Stomach smooth muscle (tissue), 2 donors: ENCODE results near the gene CACNA2D1.

ENCODE experiments used
- H3K27ac ChIP-seq: one replicate; pipeline ENCODE4 v1.7.0; 2013; ENCODE audit warnings: mild to moderate bottlenecking, low read length, inconsistent platforms
- H3K27me3 ChIP-seq, 2 donors: one replicate each; pipeline ENCODE4 v1.7.0; 2013; ENCODE audit warnings: low read length in 2 of 2; ENCODE audit not compliant: insufficient read depth in 2 of 2, control insufficient read depth in 1 of 2
- H3K36me3 ChIP-seq, 2 donors: one replicate each; pipeline ENCODE4 v1.7.0; 2013; ENCODE audit warnings: low read length in 2 of 2; ENCODE audit not compliant: control insufficient read depth in 2 of 2, insufficient read depth in 2 of 2
- H3K4me1 ChIP-seq: one replicate; pipeline ENCODE4 v1.7.0; 2013; ENCODE audit warnings: low read length; ENCODE audit not compliant: control insufficient read depth, insufficient read depth
- H3K4me3 ChIP-seq, 2 donors: one replicate each; pipeline ENCODE4 v1.7.0; 2013; ENCODE audit warnings: low read length in 2 of 2
- H3K9ac ChIP-seq, 2 donors: one replicate each; pipeline ENCODE4 v1.7.0; 2013; ENCODE audit warnings: low read length in 2 of 2, mild to moderate bottlenecking in 1 of 2
- H3K9me3 ChIP-seq, 2 donors: one replicate each; pipeline ENCODE4 v1.7.0; 2013; ENCODE audit warnings: low read length in 2 of 2; ENCODE audit not compliant: control insufficient read depth in 2 of 2
- donor health status: healthy.
- donor health status: Pancreatic carcinoma.

Gene CACNA2D1

DNA sequence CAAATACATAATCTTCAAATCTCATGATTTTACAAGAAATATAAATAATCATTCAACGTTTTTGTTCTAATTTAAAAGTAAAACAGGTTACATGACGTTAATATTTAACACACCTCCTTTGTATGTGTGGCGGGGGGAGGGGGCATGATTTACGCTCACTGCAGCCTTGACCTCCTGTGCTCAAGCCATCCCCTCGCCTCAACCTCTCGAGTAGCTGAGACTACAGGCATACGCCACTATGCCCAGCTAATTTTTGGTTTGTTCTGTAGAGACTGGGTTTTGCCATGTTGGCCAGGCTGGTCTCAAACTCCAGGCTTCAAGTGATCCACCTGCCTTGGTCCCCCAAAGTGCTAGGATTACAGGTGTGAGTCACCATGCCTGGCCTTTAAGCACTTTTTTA lies 7.2 kb upstream of the CACNA2D1 start:
- Histone ChIP-seq H3K4me3 (no peak overlapping the region), H3K9me3 (no peaks in the 10 kb centered on the region), H3K9ac (no peak overlapping the region), H3K27ac (no peak overlapping the region), H3K36me3 (no peaks in the 10 kb centered on the region), H3K27me3 (no peaks in the 10 kb centered on the region), H3K4me1 (no peaks in the 10 kb centered on the region)

DNA sequence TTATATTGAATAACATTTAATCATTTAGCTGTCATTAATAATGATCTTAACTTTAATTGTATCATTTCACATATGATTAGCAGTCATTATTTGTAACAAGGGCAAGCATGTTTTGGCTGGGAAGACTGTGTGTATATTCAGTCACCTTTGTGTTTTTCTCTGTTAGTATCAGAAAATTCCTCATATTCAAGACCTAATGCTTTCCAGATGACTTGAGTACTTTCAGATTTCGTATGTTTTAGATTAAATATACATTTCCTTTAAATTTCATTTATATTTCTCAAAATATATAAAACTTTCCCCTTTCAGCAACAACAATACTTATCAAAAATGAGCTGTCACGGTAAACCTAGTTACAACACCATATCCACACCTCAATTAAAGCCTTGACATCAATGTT lies 6.3 kb upstream of the CACNA2D1 start:
- no peak overlapping the region for H3K9ac ChIP-seq

DNA sequence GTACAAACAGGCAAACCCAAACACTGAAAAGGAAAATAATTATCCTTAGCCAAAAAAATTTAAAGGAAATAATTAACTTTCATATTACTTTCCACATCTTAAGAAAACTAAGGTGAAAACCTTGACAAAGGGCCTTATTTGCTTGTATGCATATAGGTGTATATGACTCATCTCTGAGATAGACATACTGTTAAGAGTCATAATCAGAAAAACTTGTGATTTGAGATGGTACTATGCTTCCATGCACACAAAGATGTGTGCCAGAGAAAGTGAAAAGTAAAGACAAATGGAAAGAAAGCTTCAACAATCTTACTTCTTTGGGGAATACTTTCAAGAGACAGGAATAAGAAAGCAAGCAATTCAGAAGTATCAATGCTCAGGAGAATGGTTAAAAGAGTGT lies 3.3 kb upstream of the CACNA2D1 start:
- no peaks in the 10 kb centered on the region for H3K27me3 ChIP-seq
- no peaks in the 10 kb centered on the region for H3K9me3 ChIP-seq
- no peak overlapping the region for H3K9ac ChIP-seq
- no peaks in the 10 kb centered on the region for H3K36me3 ChIP-seq
- no peak overlapping the region for H3K27ac ChIP-seq
- no peak overlapping the region for H3K4me3 ChIP-seq
- peaks cover 5% of the 10 kb centered on the region for H3K4me1 ChIP-seq

More for the DNA sequence above, 6.3 kb upstream of the CACNA2D1 start:
- no peak overlapping the region for H3K4me3 ChIP-seq
- H3K27ac ChIP-seq, result no peak overlapping the region
- H3K9me3 ChIP-seq, result no peaks in the 10 kb centered on the region
- no peaks in the 10 kb centered on the region for H3K36me3 ChIP-seq
- no peaks in the 10 kb centered on the region for H3K27me3 ChIP-seq
- H3K4me1 ChIP-seq, result no peaks in the 10 kb centered on the region

DNA sequence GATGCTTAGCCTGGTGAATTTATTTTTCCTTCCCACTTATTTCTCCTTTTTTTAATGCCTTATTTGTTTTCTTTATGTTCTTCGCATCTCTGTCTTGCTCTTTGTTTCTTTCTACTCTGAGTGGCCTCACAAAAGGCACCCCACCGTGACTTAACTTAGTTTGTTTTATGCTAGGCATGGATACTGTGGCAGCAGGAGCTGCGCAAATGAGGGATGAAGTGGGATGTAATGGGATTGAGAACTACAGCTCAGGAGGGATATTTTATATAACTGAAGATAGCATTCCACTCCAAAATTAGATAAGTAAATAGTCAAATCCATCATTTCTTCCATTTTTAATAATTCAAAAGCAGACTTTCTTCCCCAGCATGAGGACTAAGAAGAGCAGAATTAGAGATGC lies 1.7 kb upstream of the CACNA2D1 start:
- Histone ChIP-seq H3K9me3 (no peaks in the 10 kb centered on the region), H3K9ac (no peak overlapping the region), H3K36me3 (no peaks in the 10 kb centered on the region), H3K27ac (no peak overlapping the region), H3K4me1 (peaks cover 5% of the 10 kb centered on the region), H3K27me3 (no peaks in the 10 kb centered on the region), H3K4me3 (no peak overlapping the region)

DNA sequence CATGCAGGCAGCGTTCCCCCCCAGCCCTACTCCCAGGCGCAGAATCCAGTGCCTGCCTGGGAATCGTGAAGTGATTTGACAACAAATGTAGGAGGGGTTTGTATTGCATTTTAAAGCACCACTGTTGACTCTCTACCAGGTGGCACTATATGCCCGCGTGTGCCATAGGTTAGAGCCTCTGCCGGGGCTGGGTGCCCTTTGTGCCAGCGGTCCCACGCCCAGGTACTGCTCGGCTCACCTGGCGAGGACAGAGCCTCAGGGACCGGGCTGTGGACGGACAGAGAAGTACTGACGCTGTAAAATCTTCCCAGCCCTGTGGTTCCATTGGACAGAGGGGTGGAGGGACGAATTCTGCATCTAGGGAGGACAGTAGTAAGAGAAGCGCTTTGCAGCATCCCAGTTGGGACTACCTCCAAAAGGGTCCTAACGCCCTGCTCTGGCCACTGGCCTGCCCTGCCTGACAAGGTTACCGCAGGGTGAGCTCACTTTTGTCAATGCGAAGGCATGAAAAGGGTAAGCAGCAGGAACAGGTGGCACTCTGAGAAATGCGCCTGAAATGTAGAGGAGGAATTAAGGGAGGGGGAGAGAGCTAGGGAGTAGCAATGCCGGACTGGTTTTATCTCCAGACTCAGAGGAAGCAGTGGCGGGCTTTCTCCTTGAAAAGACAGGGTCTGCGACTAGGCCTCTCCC lies 788 bp upstream of the CACNA2D1 start:
- H3K4me1 ChIP-seq, result peaks cover 5% of the 10 kb centered on the region
- peak overlapping the region; percentile 65 to 80 for H3K4me3 ChIP-seq
- peak overlapping the region; percentile 42 for H3K27ac ChIP-seq
- no peaks in the 10 kb centered on the region for H3K36me3 ChIP-seq
- no peaks in the 10 kb centered on the region for H3K9me3 ChIP-seq
- peak overlapping the region; percentile 53 to 64 for H3K9ac ChIP-seq
- no peaks in the 10 kb centered on the region for H3K27me3 ChIP-seq

DNA sequence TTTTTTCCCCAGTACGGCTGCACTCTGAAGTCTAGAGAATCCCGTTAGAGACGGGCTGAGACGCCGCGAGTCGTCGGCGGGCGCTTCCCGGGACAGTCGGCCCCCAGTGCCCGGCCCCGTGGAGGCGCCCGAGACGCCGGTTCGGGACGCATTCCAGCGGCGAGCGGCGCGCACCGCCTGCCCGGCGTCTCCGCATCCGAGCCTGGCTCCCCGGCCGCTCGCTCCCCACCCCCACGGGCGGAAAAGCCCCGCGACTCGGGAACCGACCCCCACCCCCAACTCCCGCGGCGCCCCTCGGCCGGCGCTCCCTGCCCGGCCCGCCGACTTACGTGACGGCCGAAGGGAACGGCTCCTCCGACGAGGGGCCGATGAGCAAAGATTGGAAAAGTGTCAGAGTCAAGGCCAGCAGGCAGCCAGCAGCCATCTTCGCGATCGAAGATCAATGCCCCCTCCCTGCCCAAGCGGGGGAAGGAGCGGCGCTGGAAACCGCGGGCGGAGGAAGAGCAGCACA lies 486 bp downstream of the CACNA2D1 start:
- peak overlapping the region; percentile 80 to 98 for H3K4me3 ChIP-seq
- H3K4me1 ChIP-seq, result peaks cover 5% of the 10 kb centered on the region
- H3K9ac ChIP-seq, result peak overlapping the region; percentile 69 to 91
- H3K27ac ChIP-seq, result peak overlapping the region; percentile 73
- no peaks in the 10 kb centered on the region for H3K27me3 ChIP-seq
- no peaks in the 10 kb centered on the region for H3K9me3 ChIP-seq
- H3K36me3 ChIP-seq, result no peaks in the 10 kb centered on the region

DNA sequence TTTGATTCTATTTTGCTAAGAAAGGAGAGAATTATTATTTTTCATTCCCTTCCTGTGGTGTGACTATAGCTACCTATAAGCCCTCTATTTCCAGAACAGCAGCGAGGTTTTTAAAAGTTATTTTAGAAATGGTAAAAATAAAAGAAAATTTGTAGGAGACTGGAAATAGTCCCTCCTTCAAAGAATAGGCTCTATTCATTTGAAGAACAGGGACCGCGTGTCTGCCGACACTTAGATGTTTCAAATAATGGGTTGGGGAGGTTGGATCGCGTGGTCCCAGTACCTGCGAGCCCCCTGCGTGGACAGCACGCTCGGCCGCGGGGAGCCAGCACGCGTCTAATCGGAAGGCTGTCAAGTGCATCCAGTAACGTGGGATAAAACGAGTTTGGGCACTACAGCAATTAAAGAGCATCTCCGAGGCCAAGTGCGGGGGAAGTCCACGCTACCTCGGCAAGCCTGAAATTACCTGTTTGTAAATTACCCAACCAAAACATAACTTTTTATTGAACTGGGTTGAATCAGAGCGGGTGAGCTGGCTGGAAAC lies 1.0 kb downstream of the CACNA2D1 start:
- no peaks in the 10 kb centered on the region for H3K36me3 ChIP-seq
- H3K4me3 ChIP-seq, result peak overlapping the region; percentile 80 to 98
- H3K9ac ChIP-seq, result peak overlapping the region; percentile 69 to 91
- H3K27ac ChIP-seq, result peak overlapping the region; percentile 73
- H3K4me1 ChIP-seq, result peaks cover 5% of the 10 kb centered on the region
- no peaks in the 10 kb centered on the region for H3K27me3 ChIP-seq
- H3K9me3 ChIP-seq, result no peaks in the 10 kb centered on the region

DNA sequence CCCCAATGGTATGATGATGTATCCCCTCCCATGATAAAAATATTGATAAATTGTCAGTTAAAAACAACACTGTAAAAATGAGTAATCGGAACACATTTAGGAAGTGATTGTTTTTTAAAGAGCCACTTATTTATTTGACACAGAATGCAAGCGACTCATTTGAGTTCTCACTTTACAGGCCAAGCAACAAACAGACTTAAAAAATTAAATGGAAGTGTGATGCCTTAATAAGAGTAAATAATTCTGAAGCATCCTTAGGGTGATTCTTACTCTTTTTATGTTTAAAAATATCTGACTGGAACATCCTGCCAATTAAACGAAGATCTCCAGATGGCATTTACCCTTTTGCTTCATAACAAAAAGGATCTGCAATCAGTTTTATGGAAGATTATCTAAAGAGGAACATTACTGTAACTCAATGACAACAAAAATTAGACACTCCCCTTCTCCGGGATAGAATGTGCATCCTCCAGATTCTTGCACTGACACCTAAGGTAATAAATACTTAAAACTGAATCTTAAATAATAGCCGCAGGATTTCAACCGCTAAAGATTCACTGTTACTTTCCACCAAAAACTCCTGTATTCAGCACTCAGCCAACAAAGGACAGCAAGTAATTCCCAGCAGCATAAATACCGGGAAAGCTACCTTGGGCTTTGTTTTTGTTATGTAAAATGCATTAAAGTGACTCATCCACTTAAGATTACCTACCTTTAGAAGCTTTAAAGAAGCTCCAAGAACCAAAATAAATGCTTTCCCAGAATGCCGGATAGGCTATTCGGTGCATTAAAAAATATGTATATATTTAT lies 1.7 kb downstream of the CACNA2D1 start:
- no peaks in the 10 kb centered on the region for H3K36me3 ChIP-seq
- H3K4me3 ChIP-seq, result peak overlapping the region; percentile 80 to 98
- H3K27ac ChIP-seq, result no peak overlapping the region
- H3K4me1 ChIP-seq, result peaks cover 5% of the 10 kb centered on the region
- H3K27me3 ChIP-seq, result no peaks in the 10 kb centered on the region
- H3K9ac ChIP-seq, result peak overlapping the region in 1 of 2 donors; percentile 91
- H3K9me3 ChIP-seq, result no peaks in the 10 kb centered on the region

DNA sequence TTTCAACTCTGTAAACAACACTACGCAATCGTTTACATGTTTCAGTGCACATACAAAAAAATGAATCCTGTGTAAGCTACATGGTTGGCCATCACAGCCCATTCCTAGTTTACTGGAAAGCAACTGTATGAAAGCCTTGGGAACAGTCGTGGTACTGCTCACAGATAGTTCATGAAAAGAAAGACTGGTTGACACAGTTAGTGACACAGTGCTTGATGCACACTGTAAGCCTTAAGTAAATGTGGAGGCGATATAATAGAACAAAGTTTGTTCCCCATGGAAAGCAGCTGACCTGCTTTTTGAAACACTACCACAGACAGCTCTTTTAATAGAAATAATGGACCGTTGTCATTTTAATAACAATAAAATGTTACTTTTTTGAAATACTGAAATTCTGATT lies 5.1 kb downstream of the CACNA2D1 start:
- Histone ChIP-seq H3K9me3 (no peaks in the 10 kb centered on the region), H3K4me1 (no peaks in the 10 kb centered on the region), H3K27me3 (no peaks in the 10 kb centered on the region), H3K9ac (no peak overlapping the region), H3K27ac (no peak overlapping the region), H3K36me3 (peaks cover 0 to 2% of the 10 kb centered on the region in 2 donors), H3K4me3 (no peak overlapping the region)

DNA sequence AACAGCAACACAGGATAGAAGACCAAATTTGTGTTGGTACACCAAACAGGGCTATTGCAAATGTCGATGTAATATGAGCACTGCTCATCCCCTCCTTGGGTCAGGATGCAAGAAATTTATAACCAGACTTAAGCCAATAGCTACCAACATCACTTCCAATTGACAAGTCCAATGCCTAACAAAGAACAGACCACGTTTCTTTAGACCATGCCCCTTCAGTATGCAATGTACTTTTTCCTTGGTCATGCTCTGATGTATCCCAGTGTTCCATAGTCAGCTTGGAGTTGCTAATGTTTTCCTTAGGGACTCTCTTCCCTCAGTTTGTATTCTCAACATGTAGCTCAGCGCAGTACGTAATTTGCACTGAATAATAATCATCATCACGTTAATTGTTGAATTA lies 7.8 kb downstream of the CACNA2D1 start:
- no peaks in the 10 kb centered on the region for H3K9me3 ChIP-seq
- no peak overlapping the region for H3K4me3 ChIP-seq
- H3K27ac ChIP-seq, result no peak overlapping the region
- H3K9ac ChIP-seq, result no peak overlapping the region
- peaks cover 0 to 2% of the 10 kb centered on the region in 2 donors for H3K36me3 ChIP-seq
- no peaks in the 10 kb centered on the region for H3K27me3 ChIP-seq
- no peaks in the 10 kb centered on the region for H3K4me1 ChIP-seq
